NCI-H526 (cell line): ENCODE data around the gene CCDC71.

ENCODE experiments used
- DNase-seq, 2 experiments: peaks; one replicate each; lab custom pipeline; 2025; lab: John Stamatoyannopoulos, UW

Gene CCDC71

DNA sequence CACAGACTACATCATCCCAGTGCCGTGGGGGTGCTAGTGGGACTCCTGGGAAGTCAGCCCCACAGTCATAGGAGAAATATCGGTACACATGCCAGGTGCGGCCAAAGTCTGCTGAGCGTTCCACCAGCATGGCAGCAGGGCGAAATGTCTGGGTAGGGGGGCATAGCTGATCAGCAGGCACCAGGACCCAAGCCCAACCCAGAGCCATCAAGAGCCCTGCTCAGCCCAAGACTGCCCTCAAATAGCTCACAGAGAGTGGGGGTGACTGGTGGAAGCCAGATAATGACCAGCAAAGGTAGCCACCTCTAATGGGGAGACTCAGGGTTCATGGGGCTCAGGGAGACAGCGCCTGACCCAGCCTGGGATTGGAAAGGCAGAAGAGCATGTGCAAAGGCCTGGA, 34.6 kb downstream of the CCDC71 start:
- no peak for DNase-seq

DNA sequence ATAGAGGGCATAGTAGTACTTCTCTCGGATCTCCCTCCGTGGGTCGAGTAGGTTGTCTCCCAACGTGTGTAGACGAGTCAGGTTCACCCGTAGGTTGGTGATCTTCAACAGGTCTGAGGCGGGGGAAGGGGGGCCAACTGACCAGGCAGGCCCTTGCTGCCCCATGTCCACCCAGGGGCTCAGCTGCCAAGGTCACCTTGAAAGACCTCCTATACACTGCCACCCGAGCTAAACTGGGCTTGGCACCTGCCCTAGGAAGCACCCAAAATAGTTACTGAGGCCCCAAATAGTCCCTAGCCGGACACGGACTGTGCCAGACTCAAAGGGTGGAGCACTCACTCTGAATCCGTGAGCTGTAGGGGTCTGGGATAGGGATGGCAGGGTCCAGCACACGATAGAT, 35.1 kb downstream of the CCDC71 start:
- no peak for DNase-seq

DNA sequence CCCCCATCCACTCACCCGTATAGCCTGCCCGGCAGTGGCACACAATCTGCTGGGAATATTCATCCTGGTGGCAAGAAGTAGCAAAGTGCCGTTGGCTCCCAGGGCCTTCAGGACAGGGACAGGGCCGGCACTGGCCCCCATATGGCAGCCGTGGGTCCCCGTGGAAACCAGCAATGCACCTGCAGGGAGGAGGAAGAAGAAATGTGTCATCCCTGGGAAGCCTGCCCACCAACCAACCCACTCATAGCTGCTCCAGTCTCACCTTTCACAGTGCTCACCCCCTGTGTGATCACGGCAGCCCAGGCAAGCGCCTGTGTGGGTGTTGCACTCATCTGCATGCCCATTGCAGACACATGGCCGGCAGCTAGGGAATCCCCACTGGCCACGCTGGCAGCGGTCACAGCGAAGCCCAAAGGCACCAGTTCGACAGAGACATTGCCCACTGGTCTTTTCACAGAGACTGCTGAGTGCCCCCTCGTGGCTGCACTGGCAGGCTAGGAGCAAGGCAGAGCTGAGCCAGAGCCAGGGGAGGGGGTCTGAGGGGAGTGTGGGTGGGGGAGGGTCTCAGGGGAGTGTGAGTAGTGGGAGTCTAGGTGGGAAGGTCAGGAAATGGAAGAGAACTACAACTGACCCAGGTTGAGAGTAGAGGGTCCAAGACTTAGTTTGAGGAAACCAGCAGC, 41.0 kb downstream of the CCDC71 start:
- peak in 1 of 2 experiments; percentile 41 for DNase-seq

DNA sequence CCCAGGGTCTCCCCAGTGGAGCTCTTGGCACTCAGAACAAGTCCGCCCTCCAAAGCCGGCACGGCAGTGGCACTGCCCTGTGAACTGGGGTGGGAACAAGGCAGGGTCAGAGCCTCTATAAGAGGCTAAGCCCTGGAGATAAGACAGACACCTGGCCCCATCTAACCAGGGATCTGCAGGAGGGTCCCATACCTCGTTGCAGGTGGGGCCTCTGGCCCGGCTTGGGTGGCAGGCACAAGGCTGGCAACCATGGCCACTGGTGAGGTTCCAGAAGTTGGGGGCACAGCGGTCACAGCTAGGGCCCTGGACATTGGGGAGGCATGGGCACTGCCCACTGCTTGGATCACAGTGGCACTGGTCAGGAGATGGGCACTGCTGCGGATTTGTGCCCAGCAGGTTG, 41.9 kb downstream of the CCDC71 start:
- no peak for DNase-seq

DNA sequence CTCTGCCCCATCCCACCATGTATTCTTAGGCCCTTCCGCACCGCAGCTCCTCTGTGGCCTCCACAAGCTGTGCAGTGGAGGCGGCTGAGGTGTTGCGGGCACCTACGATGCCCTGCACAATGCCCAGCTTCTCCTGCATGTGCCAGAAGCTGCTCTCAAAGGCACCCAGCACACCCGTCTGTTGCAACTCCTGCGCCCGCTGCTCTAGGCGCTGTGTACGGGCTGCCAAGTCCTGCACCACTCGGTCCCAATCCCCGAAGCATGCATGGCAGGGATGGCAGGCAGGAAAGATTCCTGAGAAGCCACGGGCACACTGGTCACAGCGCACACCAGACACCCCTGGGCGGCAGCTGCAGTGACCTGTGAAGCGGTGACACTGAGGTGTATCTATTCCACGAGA, 42.4 kb downstream of the CCDC71 start:
- no peak for DNase-seq

DNA sequence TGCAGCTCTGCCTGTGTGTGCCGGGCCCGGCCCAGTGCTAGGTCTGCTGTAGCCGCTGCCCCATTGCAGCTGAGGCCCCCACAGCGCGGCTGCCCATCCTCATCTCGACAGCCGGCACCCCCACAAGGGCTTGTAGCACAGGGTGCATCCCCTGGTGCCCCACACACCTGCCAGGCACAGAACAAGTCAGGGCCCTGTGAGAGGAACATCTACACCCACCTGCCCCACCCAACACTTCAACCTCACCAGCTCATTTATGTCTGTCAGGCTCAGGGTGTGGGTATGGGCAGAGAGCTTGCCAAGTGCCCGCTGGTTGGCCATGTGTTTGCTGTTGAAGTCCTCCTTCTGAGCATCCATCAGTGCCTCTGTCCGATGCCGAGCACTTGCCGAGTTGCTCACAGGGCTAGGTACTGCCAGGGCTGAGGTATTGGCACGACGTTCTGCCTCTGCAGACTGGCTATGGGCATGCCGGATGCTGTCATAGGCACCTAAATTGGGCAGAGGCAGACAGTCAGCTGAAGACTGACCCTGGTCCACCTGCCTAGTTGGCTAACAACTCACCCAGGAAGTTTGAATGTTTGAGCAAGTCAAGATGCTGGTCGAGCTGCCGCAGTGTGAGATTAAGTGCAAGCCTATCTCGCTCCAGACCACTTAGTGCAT, 43.1 kb downstream of the CCDC71 start:
- no peak for DNase-seq

DNA sequence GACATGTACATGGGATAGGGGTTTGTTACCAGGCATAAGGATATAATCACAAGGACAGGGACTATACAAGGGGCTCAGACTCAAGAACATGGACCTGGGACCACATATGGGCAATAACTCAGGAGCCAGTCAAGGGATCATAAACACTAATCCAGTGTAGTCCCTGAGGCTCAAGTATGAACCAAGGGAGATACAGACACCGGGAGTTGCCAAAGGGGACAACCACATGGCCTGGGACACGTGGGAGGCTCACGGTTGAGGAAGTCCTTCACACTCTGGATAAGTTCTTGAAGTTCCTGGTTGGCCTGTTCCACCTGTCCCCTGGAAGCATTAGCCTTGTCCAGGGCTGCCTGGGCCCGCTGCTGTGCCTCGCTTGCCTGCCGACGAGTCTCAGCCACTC, 43.7 kb downstream of the CCDC71 start:
- DNase-seq: no peak

DNA sequence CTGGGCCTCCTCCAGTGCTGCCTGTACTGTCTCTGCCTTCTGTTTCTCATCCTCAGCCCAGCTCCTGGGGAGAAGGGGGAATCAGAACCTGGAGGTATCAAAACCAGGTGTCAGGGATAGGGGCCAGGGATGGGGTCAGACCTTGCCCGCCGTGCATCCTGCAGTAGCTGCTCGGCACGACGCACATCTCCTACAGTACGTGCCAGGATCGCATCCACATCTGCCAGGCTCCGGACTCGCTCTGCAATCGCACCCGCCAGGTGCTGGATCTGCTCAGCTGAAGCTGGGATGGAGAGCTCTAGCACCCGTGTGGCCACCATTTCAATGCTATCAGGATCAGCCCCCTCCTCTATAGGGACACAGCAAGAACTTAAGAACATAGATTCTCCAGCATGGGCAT, 44.1 kb downstream of the CCDC71 start:
- DNase-seq: no peak

DNA sequence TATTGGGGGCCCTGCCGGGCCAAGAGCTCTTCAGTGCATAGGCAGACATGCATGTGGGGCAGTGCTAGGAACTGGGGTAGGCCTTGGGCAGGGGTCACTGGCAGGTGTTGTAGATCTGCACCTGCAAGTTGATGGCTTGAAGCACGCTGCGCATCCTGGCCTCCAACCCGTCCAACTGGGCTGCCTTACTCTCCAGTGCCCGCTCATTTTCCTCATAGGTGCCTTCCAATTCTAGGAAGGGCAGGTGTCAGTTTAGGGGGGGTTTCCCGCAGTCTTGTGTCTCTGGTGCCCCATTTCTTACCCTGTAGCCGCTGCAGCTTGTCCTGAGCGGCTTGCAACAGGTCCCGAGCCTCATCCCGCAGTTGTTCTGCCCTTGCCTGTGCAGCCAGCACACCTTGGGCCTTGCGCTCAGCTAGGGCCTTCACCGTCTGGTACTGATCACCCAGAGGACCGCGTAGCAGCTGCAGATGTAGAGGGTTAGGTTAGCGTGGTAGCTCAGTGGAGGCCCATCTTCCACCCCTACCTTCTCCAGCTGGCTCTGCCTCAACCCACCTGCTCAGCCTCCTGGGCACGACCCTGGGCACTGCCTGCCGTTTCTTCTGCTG, 44.9 kb downstream of the CCDC71 start:
- no peak for DNase-seq

DNA sequence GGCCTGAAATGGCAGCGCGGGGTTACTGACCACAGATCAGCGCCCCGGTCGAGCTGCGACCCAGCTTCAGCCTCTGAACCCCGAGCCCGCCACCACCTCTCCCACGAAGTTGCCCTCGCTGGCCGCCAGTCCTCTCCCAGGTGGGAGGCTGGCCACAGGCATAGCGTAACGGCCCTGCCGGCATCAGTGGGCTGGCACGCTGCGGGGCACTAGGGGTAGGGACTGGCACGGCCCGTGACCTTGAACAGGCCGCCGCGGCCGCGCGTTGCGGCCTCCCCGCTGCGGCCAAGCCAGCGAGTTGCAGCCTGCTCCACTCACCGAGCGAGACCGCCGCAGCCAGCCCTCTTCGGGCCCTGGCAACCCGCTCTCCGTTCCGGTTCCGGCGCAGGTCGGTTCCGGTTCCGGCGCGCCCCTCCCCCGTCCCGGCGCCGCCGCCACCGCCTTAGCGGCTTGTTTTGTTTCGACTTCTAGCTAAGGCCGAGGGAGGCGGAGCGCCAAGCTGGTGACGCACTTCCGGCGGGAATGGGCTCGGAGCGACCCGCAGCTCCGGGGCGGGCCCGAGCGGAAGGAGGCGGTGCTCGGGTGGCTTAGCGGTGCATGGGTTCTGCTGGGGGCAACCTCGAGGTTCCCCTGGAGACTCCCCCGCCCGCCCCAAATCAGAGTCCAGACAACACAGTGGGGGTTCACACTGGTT, 45.5 kb downstream of the CCDC71 start, which contains the start of gene USP19:
TSS of gene USP19 (minus strand) at position 386 of the 694 bp plus-strand sequence. CDS start 1,678 bp downstream, outside the sequence.
- DNase-seq: peak; percentile 79 to 95

DNA sequence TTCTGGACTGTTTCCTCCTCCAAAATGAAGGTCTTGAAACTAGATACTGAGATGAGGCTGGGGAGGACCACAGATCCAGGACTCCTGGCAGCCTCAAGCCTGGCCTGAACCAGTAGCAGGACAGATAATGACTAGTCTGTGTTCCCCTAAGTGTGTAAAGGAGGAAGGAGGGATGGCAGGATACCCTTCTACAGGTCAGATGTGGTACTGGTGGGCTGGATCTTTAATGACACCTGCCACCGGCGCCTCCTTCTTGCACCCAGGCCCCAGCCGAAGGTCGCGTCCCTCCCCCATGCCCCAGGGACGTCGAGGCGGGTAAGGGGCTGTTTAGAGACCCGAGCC, 46.1 kb downstream of the CCDC71 start:
- no peak for DNase-seq

DNA sequence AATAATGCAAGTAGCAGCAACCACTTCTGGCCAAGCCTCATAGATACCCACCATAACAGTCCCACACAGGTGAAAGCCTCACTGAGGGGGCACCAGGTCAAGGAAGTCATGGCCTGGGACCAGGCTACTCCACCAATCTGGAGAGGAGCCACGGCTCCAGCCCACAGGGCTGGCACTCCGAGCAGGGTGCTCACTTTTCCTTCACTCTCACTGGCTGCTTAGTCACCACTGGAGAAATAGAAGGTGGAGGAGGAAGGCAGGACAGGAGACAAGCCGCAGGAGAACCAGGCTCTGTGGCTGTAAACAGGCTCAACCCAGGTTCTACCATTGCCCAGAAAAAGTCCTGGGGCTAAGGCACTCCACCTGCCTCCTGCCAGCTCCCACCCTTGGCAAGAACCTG, 46.7 kb downstream of the CCDC71 start:
- no peak for DNase-seq

DNA sequence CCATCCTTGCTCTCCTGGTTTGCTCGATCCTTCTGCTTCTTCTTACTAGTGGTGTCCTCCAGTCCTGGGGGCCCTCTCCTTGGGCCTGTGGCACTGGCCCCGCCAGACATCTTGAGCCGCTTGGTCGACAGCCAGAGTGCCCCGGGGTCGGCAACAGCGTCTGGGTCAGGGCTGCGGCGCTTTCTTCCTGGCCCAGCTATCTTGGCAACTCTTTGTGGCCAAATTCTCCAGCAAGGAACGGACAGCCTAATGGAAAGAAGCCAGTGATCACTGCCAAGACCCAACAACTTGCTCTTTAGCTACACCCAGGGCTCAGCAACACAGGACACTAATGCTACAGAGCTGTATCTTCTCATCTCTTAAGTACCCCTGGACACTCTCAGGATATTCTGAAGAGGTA, 47.1 kb downstream of the CCDC71 start:
- DNase-seq: no peak
